ENCODE measurements around the gene GALNT12. TPM values are rescaled to one million over a fixed set of nuclear protein-coding genes. Genes with fewer than 3 reads are reported as not detected.
A peak's percentile ranks its signal among the peaks of the same experiment; 100 is the strongest.

GALNT12 gene
- polyA plus RNA-seq, 3 donors: 2.8 to 4.5 (median 3.3) TPM

DNA sequence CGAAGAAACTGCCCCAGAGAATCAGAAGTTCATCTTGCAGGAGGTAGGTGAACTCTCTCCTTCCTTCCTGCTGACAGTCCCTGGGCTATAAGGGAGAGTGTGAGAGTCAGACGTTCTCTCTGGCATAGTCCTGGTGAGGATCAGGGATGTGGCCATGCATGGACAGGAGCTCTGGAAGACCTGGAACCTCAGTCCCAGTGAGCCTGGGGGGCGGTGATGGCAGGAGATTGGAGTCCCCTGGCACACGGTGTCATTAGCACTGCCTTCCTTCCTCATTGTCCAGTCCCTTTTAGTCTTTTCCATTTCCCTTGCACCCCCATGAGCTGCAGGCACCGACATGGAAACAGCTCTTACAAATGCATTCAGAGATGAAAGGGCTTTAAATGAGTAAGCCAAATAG is 38.6 kb downstream of the GALNT12 start:
- H3K27ac ChIP-seq (ENCODE audit: low read depth, low read length): no peak overlapping the region
- WGBS, 3 donors: 80 to 90% (median 81%) methylated on average over 5 of the region's 5 CpGs

GRCh38 chr9:98846879-98847278 is 39.4 kb downstream of the GALNT12 start:
- H3K27ac ChIP-seq (ENCODE audit: low read depth, low read length): no peak overlapping the region
- WGBS, 3 donors: 88 to 95% (median 92%) methylated on average over 2 of the region's 2 CpGs

DNA sequence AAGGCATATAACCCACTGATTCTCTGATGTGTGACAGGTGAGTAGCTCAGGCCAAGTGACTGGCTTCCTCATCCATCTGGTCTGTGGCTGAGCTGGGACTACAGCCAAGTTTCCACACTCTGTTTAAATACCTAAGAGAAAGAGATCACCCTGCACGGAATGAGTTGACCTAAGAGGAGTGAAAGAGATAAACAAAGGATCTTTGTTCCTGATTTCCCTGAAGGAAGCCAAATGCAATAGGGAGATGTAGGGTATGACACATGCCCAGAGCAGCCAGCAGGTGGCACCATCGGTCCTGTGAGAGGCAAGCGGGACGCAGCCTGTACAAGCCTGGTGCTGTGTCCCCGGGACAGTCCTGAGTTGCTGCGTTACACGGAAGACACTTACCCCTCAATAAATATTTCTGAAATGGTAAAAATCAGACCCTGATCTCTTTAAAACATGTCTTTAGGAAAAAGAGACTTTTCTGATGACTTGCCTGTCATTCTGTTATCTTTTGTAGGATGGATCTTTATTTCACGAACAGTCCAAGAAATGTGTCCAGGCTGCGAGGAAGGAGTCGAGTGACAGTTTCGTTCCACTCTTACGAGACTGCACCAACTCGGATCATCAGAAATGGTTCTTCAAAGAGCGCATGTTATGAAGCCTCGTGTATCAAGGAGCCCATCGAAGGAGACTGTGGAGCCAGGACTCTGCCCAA is 41.1 kb downstream of the GALNT12 start:
- H3K27ac ChIP-seq (ENCODE audit: low read depth, low read length): no peak overlapping the region
- 20 to 27% (median 21%) methylated on average over 16 of the region's 16 CpGs for WGBS, 3 donors

DNA sequence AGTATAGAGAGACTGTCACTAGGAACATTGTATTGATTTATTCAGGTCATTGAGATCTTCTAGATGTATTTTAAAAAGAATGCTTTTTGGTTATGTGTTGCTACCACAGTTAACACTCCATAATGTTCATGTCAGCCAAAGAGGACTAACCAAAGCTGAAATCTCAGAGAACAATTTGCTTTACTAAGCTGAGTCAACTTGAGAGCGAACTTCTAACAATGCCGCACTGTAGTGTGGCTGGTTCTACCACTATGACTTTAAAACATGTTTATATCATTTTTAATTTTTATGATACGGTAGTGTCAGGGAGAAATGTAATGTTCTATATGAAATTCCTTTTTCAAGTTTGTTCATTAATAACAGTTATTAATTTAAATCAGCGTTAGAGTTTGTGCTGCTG is 42.1 kb downstream of the GALNT12 start:
- no peak overlapping the region for H3K27ac ChIP-seq (ENCODE audit: low read depth, low read length)
- WGBS, 3 donors: 79 to 98% (median 94%) methylated on average over 4 of the region's 4 CpGs

DNA sequence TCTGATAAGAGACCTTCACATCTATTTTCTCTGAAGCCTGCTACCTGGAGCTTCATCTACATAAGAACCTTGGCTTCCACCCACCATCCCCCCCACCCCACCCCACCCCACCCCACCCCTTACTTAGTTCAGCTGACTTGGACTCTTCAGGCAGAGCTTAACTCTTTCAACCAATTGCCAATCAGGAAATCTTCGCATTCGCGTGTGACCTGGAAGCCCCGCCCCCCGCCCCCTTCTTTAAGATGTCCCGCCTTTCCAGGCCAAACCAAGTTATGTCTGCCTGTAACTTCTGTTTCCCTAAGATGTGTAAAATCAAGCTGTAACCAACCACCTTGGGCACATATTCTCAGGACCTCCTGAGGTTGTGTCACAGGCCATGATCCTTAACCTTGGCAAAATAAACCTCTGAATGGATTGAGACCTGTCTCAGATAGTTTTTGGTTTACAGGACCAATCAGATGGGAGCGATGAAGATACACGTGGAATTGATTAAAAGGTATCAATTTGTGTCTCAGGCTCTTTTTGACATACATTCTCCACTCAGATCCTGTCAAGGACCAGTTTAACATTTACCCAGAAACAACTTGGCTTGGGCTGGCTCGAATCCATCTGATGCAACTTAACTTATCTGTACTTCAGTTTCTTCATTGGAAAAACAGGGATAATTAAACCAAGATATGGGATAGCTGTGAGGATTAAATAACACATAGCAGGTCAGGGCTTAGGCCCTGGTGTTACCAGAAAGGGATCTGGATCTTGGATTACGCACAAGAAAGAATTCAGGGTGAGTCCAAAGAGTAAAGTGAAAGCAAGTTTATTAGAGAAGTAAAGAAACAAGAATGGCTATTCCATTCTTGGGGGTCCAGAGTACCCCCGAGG is 43.6 kb downstream of the GALNT12 start:
- 86 to 94% (median 90%) methylated on average over 11 of the region's 11 CpGs for whole genome bisulfite sequencing, 3 donors
- no peak overlapping the region for H3K27ac ChIP-seq (ENCODE audit: low read depth, low read length)

DNA sequence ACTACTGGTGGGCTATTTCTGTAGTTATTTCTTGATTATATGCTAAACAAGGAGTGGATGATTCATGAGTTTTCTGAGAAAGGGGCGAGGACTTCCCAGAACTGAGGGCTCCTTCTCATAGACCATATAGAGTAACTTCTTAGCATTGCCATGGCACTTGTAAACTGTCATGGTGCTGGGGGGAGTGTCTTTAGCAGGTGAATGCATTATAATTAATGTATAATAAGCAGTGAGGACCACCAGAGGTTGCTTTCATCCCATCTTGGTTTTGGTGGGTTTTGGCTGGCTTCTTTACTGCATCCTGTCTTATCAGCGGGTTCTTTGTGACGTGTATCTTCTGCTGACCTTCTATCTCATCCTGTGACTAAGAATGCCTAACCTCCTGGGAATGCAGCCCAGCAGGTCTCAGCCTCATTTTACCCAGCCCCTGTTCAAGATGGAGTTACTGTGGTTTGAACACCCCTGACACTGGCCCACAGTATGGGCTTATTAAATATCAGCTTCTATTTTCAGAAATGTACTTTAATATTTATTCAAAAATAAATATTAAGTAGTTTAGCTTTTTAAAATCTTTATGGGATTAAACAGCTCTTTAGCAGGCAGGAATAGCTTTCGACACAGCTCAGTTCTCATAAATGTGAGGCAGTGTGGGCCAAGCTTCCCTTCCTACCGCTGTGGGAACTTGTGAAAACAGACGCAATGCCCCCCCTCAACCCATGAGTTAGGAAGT is 44.4 kb downstream of the GALNT12 start:
- no peak overlapping the region for H3K27ac ChIP-seq (ENCODE audit: low read depth, low read length)
- 68 to 96% (median 78%) methylated on average over 6 of the region's 6 CpGs for WGBS, 3 donors

DNA sequence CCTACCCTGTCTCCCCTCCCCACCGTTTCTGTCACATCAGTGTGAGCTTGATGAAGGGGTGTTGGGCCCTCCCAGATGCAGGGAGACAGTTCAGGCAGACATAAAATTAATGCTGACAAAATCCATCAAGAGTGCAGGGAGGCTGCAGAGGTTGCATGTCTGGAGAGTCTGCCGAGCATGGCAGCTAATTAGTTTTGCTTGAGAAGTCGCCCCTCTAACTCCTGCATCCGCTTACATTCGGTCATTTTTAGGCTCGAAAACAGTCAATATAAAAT is 44.9 kb downstream of the GALNT12 start:
- 70 to 79% (median 73%) methylated on average over 6 of the region's 6 CpGs for WGBS, 3 donors
- H3K27ac ChIP-seq (ENCODE audit: low read depth, low read length): no peak overlapping the region

DNA sequence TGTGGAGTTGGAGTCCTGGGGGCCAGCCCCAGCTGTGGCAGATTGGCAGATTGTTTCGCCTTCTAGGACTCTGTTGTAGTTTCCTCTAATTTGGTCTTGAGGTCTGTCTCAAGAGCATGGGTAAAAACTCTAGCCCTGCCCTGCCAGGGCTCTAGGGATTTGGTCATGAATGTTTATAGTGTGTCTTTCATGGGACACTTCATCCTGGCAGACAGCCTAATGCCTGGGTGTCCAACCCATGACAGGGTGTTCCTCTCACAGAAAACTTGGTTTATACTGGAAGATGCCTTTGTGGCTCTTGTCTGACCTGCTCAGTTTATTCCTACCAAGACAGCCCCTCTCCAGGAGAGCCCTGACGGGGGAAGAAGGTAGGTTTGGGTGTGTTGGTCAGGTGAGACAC is 45.5 kb downstream of the GALNT12 start:
- H3K27ac ChIP-seq (ENCODE audit: low read depth, low read length): no peak overlapping the region
- WGBS, 3 donors: 89 to 94% (median 90%) methylated on average over 2 of the region's 2 CpGs

- 63 to 88% (median 79%) methylated on average over 2 of the region's 2 CpGs for WGBS, 3 donors
- H3K27ac ChIP-seq (ENCODE audit: low read depth, low read length): no peak overlapping the region
Measured at GRCh38 chr9:98854266-98854665, 46.8 kb downstream of the GALNT12 start.

DNA sequence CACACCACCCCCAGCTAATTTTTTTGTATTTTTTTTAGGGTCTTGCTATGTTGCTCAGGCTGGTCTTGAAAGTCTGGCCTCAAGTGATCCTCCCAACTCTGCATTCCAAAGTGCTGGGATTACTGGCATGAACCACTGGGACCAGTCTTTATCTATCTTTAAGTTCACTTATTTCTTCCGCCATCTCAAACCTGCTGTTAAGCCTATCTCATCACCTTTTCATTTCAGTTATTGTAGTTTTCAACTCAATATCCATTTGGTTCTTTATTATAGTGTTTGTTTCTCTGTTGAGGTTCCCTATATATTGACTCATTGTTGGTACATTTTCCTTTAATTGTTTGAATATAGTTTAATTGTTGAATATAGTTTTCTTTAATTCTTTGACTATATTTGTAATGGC is 48.1 kb downstream of the GALNT12 start:
- H3K27ac ChIP-seq (ENCODE audit: low read depth, low read length): no peak overlapping the region
- WGBS, 3 donors: 92 to 100% (median 97%) methylated on average over 1 of the region's 1 CpG

GRCh38 chr9:98856982-98857381 is 49.5 kb downstream of the GALNT12 start:
- 56 to 75% (median 65%) methylated on average over 5 of the region's 5 CpGs for WGBS, 3 donors
- no peak overlapping the region for H3K27ac ChIP-seq (ENCODE audit: low read depth, low read length)

DNA sequence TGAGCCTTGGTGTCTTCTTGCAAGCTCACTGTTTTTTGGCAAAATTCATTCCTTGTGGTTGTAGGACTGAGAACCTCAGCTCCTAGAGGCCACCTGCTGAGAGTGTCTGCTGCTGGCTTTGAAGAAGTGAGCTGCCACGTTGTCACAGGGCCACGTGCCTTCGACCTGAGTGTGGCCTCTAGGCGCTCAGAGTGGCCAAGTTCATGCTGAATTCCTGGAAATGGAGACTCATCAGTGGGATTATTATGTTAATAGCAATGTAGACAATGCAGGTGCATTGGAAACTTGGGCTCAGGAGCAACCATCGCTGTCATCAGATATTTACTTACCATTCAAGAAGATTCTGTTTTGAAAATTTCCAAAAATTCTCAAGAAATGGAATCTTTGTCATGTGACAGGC is 52.5 kb downstream of the GALNT12 start:
- 80 to 86% (median 83%) methylated on average over 5 of the region's 5 CpGs for WGBS, 3 donors
- H3K27ac ChIP-seq (ENCODE audit: low read depth, low read length): no peak overlapping the region

- H3K27ac ChIP-seq (ENCODE audit: low read depth, low read length): no peak overlapping the region
- 17 to 28% (median 20%) methylated on average over 5 of the region's 5 CpGs for WGBS, 3 donors
Measured at GRCh38 chr9:98860871-98861293, 53.4 kb downstream of the GALNT12 start.

DNA sequence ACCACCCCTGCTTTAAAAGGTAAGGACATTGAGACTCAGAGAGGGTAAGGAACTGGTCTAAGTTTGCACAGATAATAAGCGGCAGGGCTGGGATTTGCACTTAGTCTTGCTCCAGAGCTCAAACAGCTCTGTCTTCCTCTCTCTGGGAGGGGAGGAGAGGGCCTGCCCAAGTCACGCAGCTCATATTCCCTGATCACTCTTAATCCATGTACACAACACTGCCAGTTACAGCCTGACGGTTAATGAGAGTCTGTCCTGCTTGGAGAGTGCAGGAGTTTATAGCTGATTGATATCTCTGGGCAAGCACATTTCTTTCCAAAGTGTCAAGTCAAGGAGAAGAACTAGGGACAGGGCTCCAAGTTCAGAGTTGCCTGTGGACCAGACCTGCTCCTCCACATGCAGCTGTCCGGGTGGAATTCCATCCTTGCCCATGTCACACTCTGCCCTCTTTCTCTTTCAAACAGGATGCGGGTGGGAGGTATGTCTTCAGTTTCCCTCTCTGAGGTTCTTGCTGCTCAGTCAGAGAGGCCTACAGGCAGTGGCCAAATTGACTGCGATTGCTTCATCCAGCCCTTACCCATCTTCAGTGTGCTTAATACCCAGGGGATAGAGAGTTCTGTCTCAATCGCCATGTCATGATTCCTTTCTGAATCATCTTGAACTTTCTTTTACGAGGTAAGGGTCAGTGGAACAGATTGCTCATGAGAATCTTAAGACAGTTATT is 54.5 kb downstream of the GALNT12 start:
- WGBS, 3 donors: 49 to 66% (median 52%) methylated on average over 8 of the region's 8 CpGs
- H3K27ac ChIP-seq (ENCODE audit: low read depth, low read length): no peak overlapping the region

DNA sequence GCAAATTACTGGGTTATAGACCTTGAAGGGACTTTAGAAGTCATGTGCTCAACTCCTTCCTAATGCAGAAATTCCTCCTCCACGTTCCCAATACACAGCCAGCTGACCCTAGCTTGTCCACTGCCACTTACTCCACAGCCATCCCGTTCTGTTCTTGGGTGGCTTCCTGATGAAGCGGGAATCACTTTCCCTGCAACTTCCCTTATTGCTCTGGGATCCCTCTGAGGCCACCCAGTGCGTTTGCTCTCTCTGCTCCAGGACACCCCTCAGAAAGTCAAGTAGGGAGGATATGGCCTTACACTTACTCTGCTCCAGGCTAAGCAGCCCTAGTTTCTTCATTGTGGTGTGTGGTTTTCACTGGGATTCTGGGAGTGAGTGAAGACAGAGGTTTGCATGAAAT is 55.5 kb downstream of the GALNT12 start:
- WGBS, 3 donors: 39 to 84% (median 42%) methylated on average over 4 of the region's 4 CpGs
- no peak overlapping the region for H3K27ac ChIP-seq (ENCODE audit: low read depth, low read length)

GRCh38 chr9:98864281-98865174 is 57.1 kb downstream of the GALNT12 start:
- WGBS, 3 donors: 74 to 84% (median 76%) methylated on average over 7 of the region's 7 CpGs
- H3K27ac ChIP-seq (ENCODE audit: low read depth, low read length): peak overlapping the region; percentile 13

DNA sequence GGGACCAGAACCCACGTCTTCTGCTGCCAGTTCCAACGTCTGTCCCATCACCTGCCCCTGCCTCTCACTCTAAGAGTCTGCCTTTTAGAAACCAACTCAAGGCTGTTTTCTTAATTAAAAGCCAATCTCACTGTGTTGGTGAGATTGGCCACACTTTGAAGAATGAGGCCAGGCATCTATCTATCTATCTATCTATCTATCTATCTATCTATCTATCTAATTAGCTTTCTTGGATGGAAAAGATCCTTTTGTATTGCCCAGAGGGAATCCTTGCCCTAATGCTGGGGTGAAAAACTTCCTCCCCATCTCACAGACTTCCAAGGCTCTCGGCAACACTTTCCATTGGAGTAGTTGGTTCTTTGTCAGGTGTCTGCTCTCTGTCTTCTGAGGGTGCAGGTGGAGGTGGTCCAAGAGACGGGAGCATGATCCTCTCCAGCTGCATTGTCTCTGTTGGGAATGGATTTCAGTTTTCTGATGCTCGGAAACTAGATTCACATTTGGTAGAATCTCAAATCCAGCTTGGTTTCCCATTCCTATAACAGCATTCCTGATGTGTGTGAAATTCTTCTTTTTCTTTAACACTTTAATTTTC is 57.9 kb downstream of the GALNT12 start:
- WGBS, 3 donors: 81 to 89% (median 84%) methylated on average over 5 of the region's 5 CpGs
- H3K27ac ChIP-seq (ENCODE audit: low read depth, low read length): no peak overlapping the region
